ENCODE data around the gene GPR143. TPM values are rescaled to one million over a fixed set of nuclear protein-coding genes. Genes with fewer than 3 reads are reported as not detected.

The GPR143 gene
- polyA plus RNA-seq, 1 donor (not counting 4 experiments of a cell fraction or from before 2014, with no cell fraction given), result 0.33 TPM

GRCh38 chrX:9707306-9708033 lies 58.2 kb downstream of the GPR143 start:
- H3K9me1 ChIP-seq (ENCODE audit: control insufficient read depth, extremely low read depth, insufficient read depth, low read length), result no peaks in the 10 kb centered on the region
- TF ChIP-seq EZH2 (IDR thresholded peaks at IDR 0.05; ENCODE audit: low read length), result no peak
- no peak for TF ChIP-seq CTCF (optimal IDR thresholded peaks at IDR 0.05 in 1 of 3, IDR thresholded peaks at IDR 0.05 in 1 of 3, conservative IDR thresholded peaks at IDR 0.05 in 1 of 3; ENCODE audit: extremely low read depth in 1 of 3, insufficient read depth in 2 of 3, low read length in 3 of 3)

GRCh38 chrX:9706421-9706820 lies 59.2 kb downstream of the GPR143 start:
- Histone ChIP-seq H3K9ac (ENCODE audit: control insufficient read depth, extremely low read depth, insufficient read depth, low read length) (no peak overlapping the region), H4K20me1 (ENCODE audit: control insufficient read depth, extremely low read depth, insufficient read depth, low read length) (no peaks in the 10 kb centered on the region), H2AFZ (ENCODE audit: control insufficient read depth, low read length) (no peak overlapping the region), H3K27ac (ENCODE audit: control insufficient read depth, insufficient read depth, low read length) (no peak overlapping the region), H3K27me3 (ENCODE audit: control insufficient read depth, extremely low read depth, insufficient read depth, low read length) (no peaks in the 10 kb centered on the region), H3K79me2 (ENCODE audit: control insufficient read depth, insufficient read depth, low read length) (no peaks in the 10 kb centered on the region), H3K36me3 (ENCODE audit: control insufficient read depth in 2 of 2, extremely low read depth in 1 of 2, insufficient read depth in 2 of 2, low read length in 2 of 2) (no peaks in the 10 kb centered on the region), H3K4me3 (ENCODE audit: control insufficient read depth in 2 of 3, extremely low read depth in 1 of 3, insufficient read depth in 2 of 3, low read depth in 1 of 3, low read length in 3 of 3) (no peak overlapping the region), H3K4me1 (ENCODE audit: control insufficient read depth, extremely low read depth, insufficient read depth, low read length) (no peaks in the 10 kb centered on the region), H3K4me2 (ENCODE audit: control insufficient read depth, extremely low read depth, insufficient read depth, low read depth, low read length) (no peak overlapping the region), H3K9me3 (ENCODE audit: control insufficient read depth, low read depth, low read length) (no peaks in the 10 kb centered on the region), H3K9me1 (ENCODE audit: control insufficient read depth, extremely low read depth, insufficient read depth, low read length) (no peaks in the 10 kb centered on the region)
- dilution Hi-C loops (cut with MboI; ENCODE audit: extremely low pct_ligation_motif_present, low sequenced_read_pairs), result no loop called here
- FAIRE-seq (no peak), DNase-seq (ENCODE audit: low read depth, low spot score) (no peak)
- TF ChIP-seq EZH2 (IDR thresholded peaks at IDR 0.05; ENCODE audit: low read length) (no peak), CTCF (optimal IDR thresholded peaks at IDR 0.05 in 1 of 3, IDR thresholded peaks at IDR 0.05 in 1 of 3, conservative IDR thresholded peaks at IDR 0.05 in 1 of 3; ENCODE audit: extremely low read depth in 1 of 3, insufficient read depth in 2 of 3, low read length in 3 of 3) (no peak)

More at GRCh38 chrX:9707306-9708033, 58.2 kb downstream of the GPR143 start:
- Histone ChIP-seq H3K27me3 (ENCODE audit: control insufficient read depth, extremely low read depth, insufficient read depth, low read length) (no peaks in the 10 kb centered on the region), H3K79me2 (ENCODE audit: control insufficient read depth, insufficient read depth, low read length) (no peaks in the 10 kb centered on the region), H3K36me3 (ENCODE audit: control insufficient read depth in 2 of 2, extremely low read depth in 1 of 2, insufficient read depth in 2 of 2, low read length in 2 of 2) (no peaks in the 10 kb centered on the region), H3K9me3 (ENCODE audit: control insufficient read depth, low read depth, low read length) (no peaks in the 10 kb centered on the region), H2AFZ (ENCODE audit: control insufficient read depth, low read length) (no peak overlapping the region), H3K4me3 (ENCODE audit: control insufficient read depth in 2 of 3, extremely low read depth in 1 of 3, insufficient read depth in 2 of 3, low read depth in 1 of 3, low read length in 3 of 3) (no peak overlapping the region), H3K27ac (ENCODE audit: control insufficient read depth, insufficient read depth, low read length) (no peak overlapping the region), H3K9ac (ENCODE audit: control insufficient read depth, extremely low read depth, insufficient read depth, low read length) (no peak overlapping the region), H4K20me1 (ENCODE audit: control insufficient read depth, extremely low read depth, insufficient read depth, low read length) (no peaks in the 10 kb centered on the region), H3K4me1 (ENCODE audit: control insufficient read depth, extremely low read depth, insufficient read depth, low read length) (no peaks in the 10 kb centered on the region), H3K4me2 (ENCODE audit: control insufficient read depth, extremely low read depth, insufficient read depth, low read depth, low read length) (no peak overlapping the region)
- no peak for DNase-seq (ENCODE audit: low read depth, low spot score)
- no peak for FAIRE-seq
- dilution Hi-C loops (cut with MboI; ENCODE audit: extremely low pct_ligation_motif_present, low sequenced_read_pairs), result no loop called here
